SK-N-SH (cell line): ENCODE results near the gene HOXB5. TPM values are rescaled to one million over a fixed set of nuclear protein-coding genes. Genes with fewer than 3 reads are reported as not detected.

Source experiments
- CTCF ChIA-PET: fragments of 300-600, 350-600 bp; formaldehyde crosslinking; extraction: SDS; loops from one replicate; lab custom pipeline; 2021; lab: Yijun Ruan, JAX
- POLR2A ChIA-PET: fragments of 350-600 bp; sonication (Branson Sonifier 250); formaldehyde crosslinking; extraction: SDS; loops from one replicate; lab custom pipeline; 2020; ENCODE audit warnings: antibody characterized with exemption, inconsistent platforms; lab: Yijun Ruan, JAX
- DNase-seq: peaks from one replicate; pipeline ENCODE4 v3.0.0; 2012
- H2AFZ ChIP-seq: fragments of 200-600 bp; sonication (generic); 2 replicates; pipeline ENCODE4 v1.8.1; 2016; ENCODE audit warnings: antibody characterized with exemption, mild to moderate bottlenecking, low read depth
- H3F3A ChIP-seq: fragments of 200-600 bp; sonication (generic); replicated peaks from 2 replicates; pipeline ENCODE3; 2016; ENCODE audit warnings: antibody characterized with exemption, mild to moderate bottlenecking; ENCODE audit not compliant: insufficient read depth
- H3K27ac ChIP-seq, 2 experiments: fragments of 200-500 bp in 1 of 2; fragments of 200-600 bp in 1 of 2; sonication (Bioruptor generic) in 1 of 2; sonication (generic), shearing (Covaris generic) in 1 of 2; 2 replicates each; pipeline versions ENCODE4 v1.5.1 to v1.6.1; 2014 to 2016; ENCODE audit warnings: low read depth in 2 of 2, inconsistent platforms in 1 of 2, low read length in 1 of 2, mild to moderate bottlenecking in 1 of 2, mixed read lengths in 1 of 2
- H3K27me3 ChIP-seq: fragments of 200-600 bp; sonication (generic), shearing (Covaris generic); 2 replicates; pipeline ENCODE4 v1.6.1; 2016; ENCODE audit warnings: mixed run types; ENCODE audit not compliant: insufficient read depth
- H3K36me3 ChIP-seq, 2 experiments: fragments of 200-500 bp in 1 of 2; fragments of 200-600 bp in 1 of 2; sonication (Bioruptor generic) in 1 of 2; sonication (generic) in 1 of 2; replicated peaks in 1 of 2; 2 replicates each; pipeline versions ENCODE3 to v1.5.1; 2014 to 2016; ENCODE audit warnings: low read length in 1 of 2, mild to moderate bottlenecking in 1 of 2; ENCODE audit not compliant: insufficient read depth in 2 of 2, control insufficient read depth in 1 of 2
- H3K4me1 ChIP-seq, 2 experiments: fragments of 200-500 bp in 1 of 2; fragments of 200-600 bp in 1 of 2; sonication (Bioruptor generic) in 1 of 2; sonication (generic), shearing (Covaris generic) in 1 of 2; 2 replicates each; pipeline versions ENCODE4 v1.5.1 to v1.6.1; 2014 to 2016; ENCODE audit warnings: low read depth in 1 of 2, low read length in 1 of 2, mixed run types in 1 of 2; ENCODE audit not compliant: insufficient read depth in 2 of 2, control insufficient read depth in 1 of 2
- H3K4me2 ChIP-seq: fragments of 200-600 bp; sonication (generic), shearing (Covaris generic); 2 replicates; pipeline ENCODE4 v1.6.1; 2017; ENCODE audit warnings: mixed run types
- H3K4me3 ChIP-seq, 2 experiments: fragments of 200-500 bp in 1 of 2; fragments of 200-600 bp in 1 of 2; sonication (Bioruptor generic) in 1 of 2; sonication (generic), shearing (Covaris generic) in 1 of 2; 2 replicates each; pipeline versions ENCODE4 v1.5.1 to v1.8.1; 2014 to 2016; ENCODE audit warnings: low read depth in 2 of 2, inconsistent platforms in 1 of 2, low read length in 1 of 2, mild to moderate bottlenecking in 1 of 2, mixed read lengths in 1 of 2, moderate library complexity in 1 of 2
- H3K79me2 ChIP-seq: fragments of 200-600 bp; sonication (generic); 2 replicates; pipeline ENCODE4 v1.8.1; 2017; ENCODE audit warnings: mild to moderate bottlenecking; ENCODE audit not compliant: insufficient read depth
- H3K9ac ChIP-seq: fragments of 200-600 bp; sonication (generic); 2 replicates; pipeline ENCODE4 v1.6.1; 2017; ENCODE audit warnings: mixed run types
- H3K9me2 ChIP-seq: fragments of 200-600 bp; sonication (generic); 2 replicates; pipeline ENCODE4 v1.6.1; 2017; ENCODE audit warnings: mixed run types
- H3K9me3 ChIP-seq: fragments of 200-600 bp; sonication (generic); 2 replicates; pipeline ENCODE4 v1.6.1; 2017; ENCODE audit warnings: mixed run types, mild to moderate bottlenecking, moderate library complexity
- H4K20me1 ChIP-seq: fragments of 200-600 bp; sonication (generic); 2 replicates; pipeline ENCODE4 v1.6.1; 2017; ENCODE audit warnings: mild to moderate bottlenecking, mixed run types; ENCODE audit not compliant: insufficient read depth
- ELF1 ChIP-seq: IDR thresholded peaks from 2 replicates; pipeline ENCODE4 v1.4.0; 2012
- EP300 ChIP-seq, 2 experiments: IDR thresholded peaks; 2 replicates each; pipeline versions ENCODE4 v1.4.0 to v1.6.1; 2012; ENCODE audit warnings: borderline replicate concordance in 1 of 2, low read depth in 1 of 2, low read length in 1 of 2
- EZH2phosphoT487 ChIP-seq: fragments of 200-600 bp; sonication (generic); IDR thresholded peaks from 2 replicates; pipeline ENCODE4 v1.6.1; 2017; ENCODE audit warnings: low read depth, mixed run types, mild to moderate bottlenecking, antibody characterized with exemption, moderate library complexity, borderline replicate concordance
- FOSL2 ChIP-seq: IDR thresholded peaks from 2 replicates; pipeline ENCODE4 v1.4.0; 2012; ENCODE audit warnings: low read depth, mild to moderate bottlenecking, moderate library complexity, borderline replicate concordance
- FOXJ3 ChIP-seq: sonication (generic); formaldehyde crosslinking; IDR thresholded peaks from 2 replicates; pipeline ENCODE4 v1.5.1; 2020; ENCODE audit warnings: mild to moderate bottlenecking, missing genetic modification reagents
- GATA2 ChIP-seq: sonication (generic); formaldehyde crosslinking; IDR thresholded peaks from 2 replicates; pipeline ENCODE4 v1.5.0; 2020; ENCODE audit warnings: mild to moderate bottlenecking, missing genetic modification reagents
- MXI1 ChIP-seq: IDR thresholded peaks from 2 replicates; pipeline ENCODE4 v1.6.1; 2012; ENCODE audit warnings: mild to moderate bottlenecking, low read depth, low read length, improper control_type of control experiment
- RFX5 ChIP-seq: IDR thresholded peaks from 2 replicates; pipeline ENCODE4 v1.6.1; 2012; ENCODE audit warnings: mild to moderate bottlenecking, improper control_type of control experiment, low read length
- SIN3A ChIP-seq: IDR thresholded peaks from 2 replicates; pipeline ENCODE4 v1.6.1; 2012; ENCODE audit warnings: low read depth, mild to moderate bottlenecking, low read length, moderate library complexity, borderline replicate concordance
- TEAD4 ChIP-seq: IDR thresholded peaks from 2 replicates; pipeline ENCODE4 v1.4.0; 2012; ENCODE audit warnings: mild to moderate bottlenecking, borderline replicate concordance; ENCODE audit not compliant: insufficient read depth
- YY1 ChIP-seq: IDR thresholded peaks from 2 replicates; pipeline ENCODE4 v1.4.0; 2012; ENCODE audit warnings: low read depth, mild to moderate bottlenecking
- WGBS: methylation state at CpG from one replicate; pipeline ENCODE4 v1.1.6; 2017; ENCODE audit warnings: low lambda C conversion rate; 5-methylcytosine and 5-hydroxymethylcytosine counted together
- polyA plus RNA-seq, 3 experiments: library from polyadenylated mRNA; depleted of rRNA; stranded (reverse); fragments of >200 nt; gene quantifications; 2 replicates each; pipeline ENCODE4 v1.2.3, GENCODE V29; 2012
- TF ChIP-seq, protein P1 (sequence below): IDR thresholded peaks from 2 replicates; pipeline ENCODE4 v1.4.0; 2012; ENCODE audit warnings: low read depth
- TF ChIP-seq, protein P2 (sequence below): IDR thresholded peaks from 2 replicates; pipeline ENCODE4 v1.4.0; 2012; ENCODE audit warnings: low read depth, borderline replicate concordance
- TF ChIP-seq, protein P3 (sequence below): IDR thresholded peaks from 2 replicates; pipeline ENCODE4 v1.6.1; 2012; ENCODE audit warnings: mild to moderate bottlenecking, low read depth, low read length, moderate library complexity

HOXB5 gene
- polyA plus RNA-seq (2012; rRNA removed), result not detected in 2 replicates
- polyA plus RNA-seq (2012; cell fraction: cytosol; rRNA removed), result 0.01 TPM in 1 of 2 replicates, not detected in the other
- polyA plus RNA-seq (2012; cell fraction: nucleus; rRNA removed), result not detected in 2 replicates

DNA sequence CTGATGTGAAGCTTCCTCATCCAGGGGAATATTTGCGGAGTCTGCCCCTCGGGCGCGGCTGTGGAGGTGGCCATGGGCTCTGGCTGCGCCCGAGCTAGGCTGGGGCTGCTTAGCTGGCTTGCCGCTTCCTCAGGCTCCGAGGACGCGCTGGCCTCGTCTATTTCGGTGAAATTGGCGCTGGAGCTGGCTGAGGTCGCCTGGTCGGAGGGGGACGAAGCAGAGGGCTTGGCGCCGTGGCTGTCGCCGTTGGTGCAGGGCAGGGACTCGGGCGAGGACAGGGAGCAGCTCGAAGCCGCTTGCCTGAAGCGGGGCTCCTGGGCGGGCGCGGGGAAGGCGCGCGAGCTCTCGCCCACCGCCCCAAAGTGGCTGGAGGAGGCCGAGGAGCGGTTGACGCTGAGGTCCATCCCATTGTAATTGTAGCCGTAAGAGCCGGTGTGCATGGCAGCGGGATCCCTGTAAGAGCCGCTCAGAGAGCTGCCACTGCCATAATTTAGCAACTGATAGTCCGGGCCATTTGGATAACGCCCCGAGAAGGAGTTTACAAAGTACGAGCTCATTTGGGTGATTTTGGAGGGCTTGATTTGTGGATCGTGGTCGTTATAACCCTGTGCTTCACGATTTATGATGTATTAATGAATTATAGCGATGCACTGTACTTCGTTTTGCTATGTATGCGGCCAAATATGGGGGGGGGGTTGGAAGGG, at the start of gene HOXB5:
Gene HOXB5 (minus strand): TSS at position 654 of the 704 bp plus-strand sequence. CDS start 97 bp downstream, at position 557.
- no peak for TF ChIP-seq MXI1
- TF ChIP-seq EZH2phosphoT487, result no peak
- no peak for TF ChIP-seq TEAD4
- no peak for TF ChIP-seq SIN3A
- no peak for TF ChIP-seq EP300 (IDR thresholded peaks at IDR 0.05; ENCODE audit: borderline replicate concordance in 1 of 2, low read depth in 1 of 2, low read length in 1 of 2)
- no peak for TF ChIP-seq FOSL2
- TF ChIP-seq, protein P1, sequence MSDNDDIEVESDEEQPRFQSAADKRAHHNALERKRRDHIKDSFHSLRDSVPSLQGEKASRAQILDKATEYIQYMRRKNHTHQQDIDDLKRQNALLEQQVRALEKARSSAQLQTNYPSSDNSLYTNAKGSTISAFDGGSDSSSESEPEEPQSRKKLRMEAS, result no peak
- no peak for TF ChIP-seq FOXJ3 (CRISPR knock-in tag)
- TF ChIP-seq, protein P2, sequence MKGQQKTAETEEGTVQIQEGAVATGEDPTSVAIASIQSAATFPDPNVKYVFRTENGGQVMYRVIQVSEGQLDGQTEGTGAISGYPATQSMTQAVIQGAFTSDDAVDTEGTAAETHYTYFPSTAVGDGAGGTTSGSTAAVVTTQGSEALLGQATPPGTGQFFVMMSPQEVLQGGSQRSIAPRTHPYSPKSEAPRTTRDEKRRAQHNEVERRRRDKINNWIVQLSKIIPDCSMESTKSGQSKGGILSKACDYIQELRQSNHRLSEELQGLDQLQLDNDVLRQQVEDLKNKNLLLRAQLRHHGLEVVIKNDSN, result no peak
- peaks cover 98% of the 10 kb centered on the region for H3K27me3 ChIP-seq
- no peak within 1 kb of the TSS for H3K9ac ChIP-seq
- peaks cover 4% of the 10 kb centered on the region for H3F3A ChIP-seq
- H3K4me3 ChIP-seq, result peak within 1 kb of the TSS in 1 of 2 experiments; percentile 8; a peak in 1 of 4 replicates
- H3K36me3 ChIP-seq, result no peaks in the 10 kb centered on the region
- peaks cover 2% of the 10 kb centered on the region; the same call in 1 of the 2 replicates for H4K20me1 ChIP-seq
- DNase-seq, result no peak
- no peak within 1 kb of the TSS for H3K27ac ChIP-seq
- H2AFZ ChIP-seq, result peak within 1 kb of the TSS; percentile 53; the same call in 1 of the 2 replicates
- POLR2A ChIA-PET, result no interaction called here
- CTCF ChIA-PET, result interaction anchor here (0.6 to 3.7 kb wide), 41 partner anchors 13 to 462 kb away, joined by 3 to 20 read pairs (median 4); partner anchors contain the start of genes HOXB1 and HOXB8
- H3K79me2 ChIP-seq, result no peaks in the 10 kb centered on the region
- H3K4me1 ChIP-seq, result 0 out of 4 replicates have a peak, but pooled peaks cover 0 to 4% of the 10 kb centered on the region in 2 experiments
- H3K4me2 ChIP-seq, result peak within 1 kb of the TSS; percentile 34; the same call in 1 of the 2 replicates
- no peaks in the 10 kb centered on the region for H3K9me3 ChIP-seq
- 7% methylated on average over 50 of the region's 50 CpGs for WGBS
- H3K9me2 ChIP-seq, result no peaks in the 10 kb centered on the region

DNA sequence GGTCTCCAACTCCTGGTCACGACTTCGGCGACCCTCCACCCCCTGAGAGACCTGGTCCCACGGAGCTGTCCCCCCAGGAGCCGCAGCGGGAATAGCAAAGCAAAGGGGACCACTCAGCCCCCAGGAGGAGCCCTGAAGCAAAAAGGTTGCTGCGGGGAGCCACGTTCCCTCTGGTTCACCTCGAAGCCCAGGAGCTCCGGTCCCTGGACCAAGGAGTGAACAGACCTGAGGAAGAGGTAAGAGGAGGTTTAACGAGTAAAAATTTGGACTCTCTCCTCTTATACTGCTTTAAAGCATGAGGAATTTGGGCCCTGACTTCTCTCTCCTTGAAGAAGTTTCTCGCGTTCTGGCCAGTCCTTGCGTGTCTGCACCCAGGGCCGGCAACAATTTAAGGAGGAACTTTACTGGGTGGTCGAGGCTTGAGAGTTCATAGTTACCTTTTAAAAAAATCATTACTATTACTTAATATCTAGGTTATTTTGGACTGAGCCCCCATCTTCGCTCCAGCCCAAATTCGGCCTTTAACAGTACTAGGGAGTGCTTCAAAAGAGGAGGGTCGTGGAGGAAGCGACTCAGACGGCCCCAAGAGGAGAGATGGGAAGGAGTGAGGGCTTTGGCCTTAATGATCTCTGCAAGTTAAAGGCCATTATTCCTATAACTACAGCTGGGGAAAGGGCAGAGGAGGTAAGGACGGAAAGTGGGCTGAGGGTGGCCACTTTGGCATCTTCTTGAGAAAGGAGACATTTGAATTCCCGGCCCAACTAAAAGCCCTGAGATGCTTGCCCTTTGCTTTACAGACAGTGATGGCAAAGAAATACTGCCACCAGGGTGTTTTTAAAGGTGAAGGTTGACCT, 49.5 kb upstream of the HOXB5 start:
- Histone ChIP-seq H3K79me2 (no peaks in the 10 kb centered on the region), H3K4me2 (no peak overlapping the region), H3K4me1 (no peaks in the 10 kb centered on the region), H3K27me3 (peaks cover 100% of the 10 kb centered on the region), H3K9ac (no peak overlapping the region), H3K36me3 (no peaks in the 10 kb centered on the region), H2AFZ (no peak overlapping the region), H3F3A (no peaks in the 10 kb centered on the region), H3K9me2 (no peaks in the 10 kb centered on the region), H3K4me3 (no peak overlapping the region), H4K20me1 (no peaks in the 10 kb centered on the region), H3K9me3 (no peaks in the 10 kb centered on the region), H3K27ac (no peak overlapping the region)
- ChIA-PET CTCF (interaction anchor here (1.2 to 1.3 kb wide), 2 partner anchors 36 to 186 kb away, joined by 3 read pairs; no protein-coding TSS in a partner anchor), POLR2A (no interaction called here)
- DNase-seq, result no peak
- 8% methylated on average over 16 of the region's 23 CpGs for WGBS
- TF ChIP-seq ELF1, result no peak
- TF ChIP-seq, protein P2, result no peak
- TF ChIP-seq, protein P3, sequence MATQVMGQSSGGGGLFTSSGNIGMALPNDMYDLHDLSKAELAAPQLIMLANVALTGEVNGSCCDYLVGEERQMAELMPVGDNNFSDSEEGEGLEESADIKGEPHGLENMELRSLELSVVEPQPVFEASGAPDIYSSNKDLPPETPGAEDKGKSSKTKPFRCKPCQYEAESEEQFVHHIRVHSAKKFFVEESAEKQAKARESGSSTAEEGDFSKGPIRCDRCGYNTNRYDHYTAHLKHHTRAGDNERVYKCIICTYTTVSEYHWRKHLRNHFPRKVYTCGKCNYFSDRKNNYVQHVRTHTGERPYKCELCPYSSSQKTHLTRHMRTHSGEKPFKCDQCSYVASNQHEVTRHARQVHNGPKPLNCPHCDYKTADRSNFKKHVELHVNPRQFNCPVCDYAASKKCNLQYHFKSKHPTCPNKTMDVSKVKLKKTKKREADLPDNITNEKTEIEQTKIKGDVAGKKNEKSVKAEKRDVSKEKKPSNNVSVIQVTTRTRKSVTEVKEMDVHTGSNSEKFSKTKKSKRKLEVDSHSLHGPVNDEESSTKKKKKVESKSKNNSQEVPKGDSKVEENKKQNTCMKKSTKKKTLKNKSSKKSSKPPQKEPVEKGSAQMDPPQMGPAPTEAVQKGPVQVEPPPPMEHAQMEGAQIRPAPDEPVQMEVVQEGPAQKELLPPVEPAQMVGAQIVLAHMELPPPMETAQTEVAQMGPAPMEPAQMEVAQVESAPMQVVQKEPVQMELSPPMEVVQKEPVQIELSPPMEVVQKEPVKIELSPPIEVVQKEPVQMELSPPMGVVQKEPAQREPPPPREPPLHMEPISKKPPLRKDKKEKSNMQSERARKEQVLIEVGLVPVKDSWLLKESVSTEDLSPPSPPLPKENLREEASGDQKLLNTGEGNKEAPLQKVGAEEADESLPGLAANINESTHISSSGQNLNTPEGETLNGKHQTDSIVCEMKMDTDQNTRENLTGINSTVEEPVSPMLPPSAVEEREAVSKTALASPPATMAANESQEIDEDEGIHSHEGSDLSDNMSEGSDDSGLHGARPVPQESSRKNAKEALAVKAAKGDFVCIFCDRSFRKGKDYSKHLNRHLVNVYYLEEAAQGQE, result no peak
- no peak for TF ChIP-seq FOSL2
- 0 out of 2 replicates have a peak, but pooled peaks have one; percentile 32 for TF ChIP-seq EZH2phosphoT487
- TF ChIP-seq YY1, result no peak
- TF ChIP-seq GATA2 (CRISPR knock-in tag), result no peak
- no peak for TF ChIP-seq RFX5
